Neural crest cell (in vitro differentiated cells): Measurements from ENCODE around the gene LARGE2. TPM values are rescaled to one million over a fixed set of nuclear protein-coding genes. Genes with fewer than 3 reads are reported as not detected.
A peak's percentile ranks its signal among the peaks of the same experiment; 100 is the strongest.
"Not testable (repeated sequence)": the region's sequence is repeated elsewhere in the genome, so short reads cannot be mapped to it uniquely, and the experiment has no call there.

Experiments used
- DNase-seq: peaks from one replicate; pipeline ENCODE4 v3.0.0; 2021; ENCODE audit warnings: low read depth, mixed read lengths, low spot score
- H3K27ac Mint-ChIP-seq: one replicate; pipeline ENCODE4 v1.8.0; 2021; ENCODE audit warnings: mild to moderate bottlenecking, mixed read lengths; ENCODE audit not compliant: unreplicated experiment
- H3K27me3 Mint-ChIP-seq: 2 replicates; pipeline ENCODE4 v1.8.0; 2021; ENCODE audit warnings: low read depth, mild to moderate bottlenecking, mixed read lengths
- H3K36me3 Mint-ChIP-seq: 2 replicates; pipeline ENCODE4 v1.8.0; 2021; ENCODE audit warnings: low read depth, mild to moderate bottlenecking, mixed read lengths
- H3K4me1 Mint-ChIP-seq: 2 replicates; pipeline ENCODE4 v1.8.0; 2021; ENCODE audit warnings: mixed read lengths
- H3K4me3 Mint-ChIP-seq: one replicate; pipeline ENCODE4 v1.8.0; 2021; ENCODE audit warnings: mild to moderate bottlenecking, mixed read lengths
- H3K9me3 Mint-ChIP-seq: 2 replicates; pipeline ENCODE4 v1.8.0; 2021; ENCODE audit warnings: mixed read lengths
- total RNA-seq: library from RNA; stranded (reverse); gene quantifications from 2 replicates; pipeline ENCODE4 v1.2.1, GENCODE V29; 2021
- TF ChIP-seq, protein P1 (sequence below): fragments of 200-600 bp; sonication (generic); conservative IDR thresholded peaks from 2 replicates; pipeline ENCODE4 v1.5.0; 2021; ENCODE audit warnings: antibody characterized with exemption, mild to moderate bottlenecking

LARGE2 gene
- total RNA-seq, 1 donor from 2014 or later: not detected

DNA sequence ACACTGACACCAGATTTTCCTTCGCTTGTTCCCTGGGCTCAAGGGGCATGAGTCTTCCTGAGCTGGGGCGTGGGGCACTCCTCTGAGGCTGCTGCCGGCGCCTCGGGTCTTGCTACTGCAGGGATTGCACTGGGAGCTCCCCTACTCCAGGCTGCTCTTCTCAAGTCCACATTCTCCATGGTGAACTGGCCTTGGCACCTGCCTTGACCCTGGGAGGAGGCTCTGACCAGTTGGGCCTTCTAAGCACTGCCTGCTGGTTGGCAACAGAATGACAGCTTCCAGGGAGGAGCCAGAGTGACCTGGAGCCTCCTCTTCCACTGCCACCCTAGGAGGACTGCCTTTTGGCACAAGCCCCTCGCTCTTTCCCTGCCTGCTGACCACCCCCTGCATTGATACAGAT, 24.9 kb upstream of the LARGE2 start:
- no peak for DNase-seq
- TF ChIP-seq, protein P1, sequence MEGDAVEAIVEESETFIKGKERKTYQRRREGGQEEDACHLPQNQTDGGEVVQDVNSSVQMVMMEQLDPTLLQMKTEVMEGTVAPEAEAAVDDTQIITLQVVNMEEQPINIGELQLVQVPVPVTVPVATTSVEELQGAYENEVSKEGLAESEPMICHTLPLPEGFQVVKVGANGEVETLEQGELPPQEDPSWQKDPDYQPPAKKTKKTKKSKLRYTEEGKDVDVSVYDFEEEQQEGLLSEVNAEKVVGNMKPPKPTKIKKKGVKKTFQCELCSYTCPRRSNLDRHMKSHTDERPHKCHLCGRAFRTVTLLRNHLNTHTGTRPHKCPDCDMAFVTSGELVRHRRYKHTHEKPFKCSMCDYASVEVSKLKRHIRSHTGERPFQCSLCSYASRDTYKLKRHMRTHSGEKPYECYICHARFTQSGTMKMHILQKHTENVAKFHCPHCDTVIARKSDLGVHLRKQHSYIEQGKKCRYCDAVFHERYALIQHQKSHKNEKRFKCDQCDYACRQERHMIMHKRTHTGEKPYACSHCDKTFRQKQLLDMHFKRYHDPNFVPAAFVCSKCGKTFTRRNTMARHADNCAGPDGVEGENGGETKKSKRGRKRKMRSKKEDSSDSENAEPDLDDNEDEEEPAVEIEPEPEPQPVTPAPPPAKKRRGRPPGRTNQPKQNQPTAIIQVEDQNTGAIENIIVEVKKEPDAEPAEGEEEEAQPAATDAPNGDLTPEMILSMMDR: no peak
- peaks cover 30% of the 10 kb centered on the region for H3K4me1 Mint-ChIP-seq
- peak overlapping the region; percentile 47 for H3K4me3 Mint-ChIP-seq
- H3K27ac Mint-ChIP-seq: no peak overlapping the region
- H3K27me3 Mint-ChIP-seq: no peaks in the 10 kb centered on the region
- no peaks in the 10 kb centered on the region for H3K9me3 Mint-ChIP-seq
- H3K36me3 Mint-ChIP-seq: no peaks in the 10 kb centered on the region

DNA sequence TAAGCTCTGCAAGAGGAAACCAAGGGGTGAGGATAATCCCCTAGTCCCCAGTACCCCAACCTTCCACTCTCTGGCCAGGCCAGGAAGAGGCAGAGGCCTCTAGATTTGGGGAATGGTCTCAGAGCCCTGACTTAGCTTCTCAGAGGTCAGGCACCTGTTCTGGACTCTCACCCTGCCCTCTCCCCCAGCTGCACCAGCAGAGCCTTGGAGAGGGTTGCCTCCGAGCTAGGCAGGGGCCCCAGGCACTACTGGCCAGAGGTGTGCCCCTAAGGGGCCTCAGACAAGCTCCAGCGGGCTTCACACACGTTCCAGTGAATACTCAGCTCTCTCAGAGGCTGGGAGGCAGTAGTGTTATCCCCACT, 23.4 kb upstream of the LARGE2 start:
- no peak for DNase-seq
- TF ChIP-seq, protein P1: no peak
- H3K27ac Mint-ChIP-seq: peak overlapping the region; percentile 43
- no peaks in the 10 kb centered on the region for H3K27me3 Mint-ChIP-seq
- H3K4me1 Mint-ChIP-seq: peaks cover 22% of the 10 kb centered on the region
- H3K36me3 Mint-ChIP-seq: no peaks in the 10 kb centered on the region
- H3K9me3 Mint-ChIP-seq: no peaks in the 10 kb centered on the region
- H3K4me3 Mint-ChIP-seq: peak overlapping the region; percentile 88

DNA sequence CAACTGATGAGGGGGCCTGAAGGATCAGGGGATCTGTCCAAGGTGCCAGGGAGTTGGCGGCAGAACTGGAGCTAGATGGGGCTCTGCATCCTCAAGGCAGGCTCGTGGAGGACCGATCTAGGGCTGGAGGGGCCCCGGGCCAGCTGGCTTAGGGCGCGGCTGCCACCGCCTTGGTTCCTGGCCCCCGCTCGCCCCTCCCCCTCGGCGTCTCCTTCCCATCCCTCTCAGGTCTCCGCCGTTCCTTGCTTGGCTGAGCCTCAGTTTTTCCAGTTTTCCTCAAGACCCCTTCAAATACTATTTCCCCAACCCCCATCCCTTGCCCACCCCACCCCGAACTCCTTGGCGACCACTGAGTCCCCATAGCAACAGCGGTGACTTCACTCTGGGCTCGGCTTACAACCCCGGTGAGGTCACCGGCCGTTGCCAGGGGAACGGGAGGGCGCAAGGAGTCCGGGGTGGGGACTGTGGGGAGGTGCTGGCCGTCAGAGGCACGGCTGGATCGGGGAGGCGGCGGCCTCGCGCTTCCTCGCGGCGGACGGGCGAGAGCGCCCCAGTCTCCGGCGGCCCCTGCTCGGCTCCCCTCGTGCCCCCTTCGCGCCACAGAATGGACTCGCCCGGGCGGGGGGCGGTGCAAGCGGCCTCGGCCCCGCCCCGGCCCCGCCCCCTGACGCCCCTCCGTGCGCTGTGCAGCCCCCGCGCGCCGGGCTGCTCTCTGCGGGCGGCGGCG, 22.8 kb upstream of the LARGE2 start:
- H3K9me3 Mint-ChIP-seq: no peaks in the 10 kb centered on the region
- TF ChIP-seq, protein P1: no peak
- peak; percentile 76 for DNase-seq
- H3K27ac Mint-ChIP-seq: peak overlapping the region; percentile 89
- H3K36me3 Mint-ChIP-seq: no peaks in the 10 kb centered on the region
- H3K4me1 Mint-ChIP-seq: peaks cover 22% of the 10 kb centered on the region
- H3K4me3 Mint-ChIP-seq: peak overlapping the region; percentile 88
- H3K27me3 Mint-ChIP-seq: no peaks in the 10 kb centered on the region

DNA sequence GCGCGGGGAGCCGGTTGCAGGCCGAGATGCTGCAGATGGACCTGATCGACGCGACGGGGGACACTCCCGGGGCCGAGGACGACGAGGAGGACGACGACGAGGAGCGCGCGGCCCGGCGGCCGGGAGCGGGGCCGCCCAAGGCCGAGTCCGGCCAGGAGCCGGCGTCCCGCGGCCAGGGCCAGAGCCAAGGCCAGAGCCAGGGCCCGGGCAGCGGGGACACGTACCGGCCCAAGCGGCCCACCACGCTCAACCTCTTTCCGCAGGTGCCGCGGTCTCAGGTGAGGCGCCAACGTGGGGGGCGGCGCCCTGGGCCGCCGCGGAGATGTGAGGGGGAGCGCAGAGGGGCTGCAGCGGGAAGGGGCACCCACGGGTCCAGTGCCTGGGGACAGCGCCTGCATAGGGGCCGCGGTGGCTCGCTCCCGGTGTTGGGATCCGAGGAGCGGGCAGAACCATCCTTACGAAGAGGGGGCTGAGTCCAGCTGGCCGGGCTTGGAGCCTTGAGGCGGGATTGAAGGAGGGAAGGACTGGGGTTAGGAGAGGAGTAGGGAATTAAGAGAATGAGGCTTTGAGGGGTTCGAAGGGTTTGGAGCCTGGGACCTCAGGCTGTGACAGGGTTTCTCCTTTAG, 22.2 kb upstream of the LARGE2 start:
- peaks cover 22% of the 10 kb centered on the region for H3K4me1 Mint-ChIP-seq
- H3K36me3 Mint-ChIP-seq, H3K27me3 Mint-ChIP-seq, DNase-seq, H3K9me3 Mint-ChIP-seq: not testable (repeated sequence)
- H3K27ac Mint-ChIP-seq: peak overlapping the region; percentile 95
- peak overlapping the region; percentile 90 for H3K4me3 Mint-ChIP-seq

DNA sequence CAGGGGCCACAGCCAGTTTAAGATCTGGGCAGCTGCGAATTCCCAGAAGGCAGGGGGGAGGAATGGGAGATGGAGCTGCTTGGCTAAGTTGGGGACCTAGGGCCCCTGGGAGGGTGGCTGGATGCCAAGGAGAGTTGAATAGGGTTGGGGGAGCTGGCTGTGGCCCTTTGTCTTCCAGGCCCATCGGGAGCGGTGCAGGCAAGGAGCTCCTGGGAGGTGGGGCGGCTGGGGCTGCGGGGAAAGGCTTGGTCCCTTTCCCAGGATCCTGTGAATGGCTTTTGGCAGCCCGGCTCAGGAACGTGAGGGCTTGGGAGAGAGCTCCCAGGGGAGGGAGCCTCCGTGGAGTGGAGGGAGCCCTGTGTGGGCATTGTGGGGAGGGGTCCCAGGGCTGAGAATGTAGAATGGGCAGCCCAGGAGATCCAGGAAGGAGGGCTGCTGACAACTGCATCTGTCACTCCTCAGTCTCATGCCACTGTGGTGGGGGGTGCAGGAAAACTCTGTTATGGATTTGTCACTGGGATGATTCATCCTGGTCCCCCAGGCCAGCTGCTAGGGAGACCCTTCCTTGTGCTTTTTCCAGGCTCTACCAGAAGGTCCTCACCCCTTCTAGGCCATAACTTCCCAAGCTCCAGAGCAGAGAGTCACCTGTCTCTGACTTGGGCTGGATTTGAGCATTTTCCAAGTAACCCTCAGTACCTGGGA, 21.4 kb upstream of the LARGE2 start:
- H3K4me3 Mint-ChIP-seq: peak overlapping the region; percentile 90
- DNase-seq: no peak
- TF ChIP-seq, protein P1: no peak

DNA sequence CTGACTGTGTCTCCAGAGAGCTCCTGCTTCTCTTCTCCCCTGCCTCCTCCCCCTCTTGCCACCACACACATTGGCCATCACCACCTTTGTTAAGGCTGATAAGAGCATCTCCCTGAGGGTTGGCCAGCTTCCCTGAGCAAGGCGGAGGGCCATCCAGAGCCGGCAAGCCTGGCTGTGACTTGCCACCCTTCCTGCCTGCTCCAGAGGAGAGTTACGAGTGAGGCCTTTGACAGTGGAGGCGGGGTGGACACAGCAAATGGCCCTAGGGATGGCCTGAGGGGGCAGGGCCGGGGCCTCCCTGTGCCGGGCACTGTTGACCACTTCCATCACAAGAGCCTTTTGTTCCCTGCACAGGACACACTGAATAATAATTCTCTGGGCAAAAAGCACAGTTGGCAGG, 20.8 kb upstream of the LARGE2 start:
- no peaks in the 10 kb centered on the region for H3K36me3 Mint-ChIP-seq
- H3K4me3 Mint-ChIP-seq: peak overlapping the region; percentile 90
- no peaks in the 10 kb centered on the region for H3K9me3 Mint-ChIP-seq
- DNase-seq: peak; percentile 41
- H3K27me3 Mint-ChIP-seq: no peaks in the 10 kb centered on the region
- H3K4me1 Mint-ChIP-seq: peaks cover 22% of the 10 kb centered on the region
- no peak overlapping the region for H3K27ac Mint-ChIP-seq
- TF ChIP-seq, protein P1: no peak

More for the DNA sequence above, 21.4 kb upstream of the LARGE2 start:
- no peaks in the 10 kb centered on the region for H3K9me3 Mint-ChIP-seq
- H3K27ac Mint-ChIP-seq: peak overlapping the region; percentile 95
- H3K4me1 Mint-ChIP-seq: peaks cover 22% of the 10 kb centered on the region
- H3K27me3 Mint-ChIP-seq: no peaks in the 10 kb centered on the region
- no peaks in the 10 kb centered on the region for H3K36me3 Mint-ChIP-seq
